A549 (cell line): Measurements from ENCODE around the gene FADS1. TPM values are rescaled to one million over a fixed set of nuclear protein-coding genes. Genes with fewer than 3 reads are reported as not detected.

ENCODE experiments used
- ATAC-seq, 2 experiments: fragments of 200-7000 bp in 1 of 2; fragments of >200 bp in 1 of 2; cut with Nextera tagmentation in 1 of 2; cut with Tn5 transposase in 1 of 2; 3 replicates each; pipeline versions ENCODE4 v1.8.0 to v1.9.1; 2018 to 2020; ENCODE audit warnings: mild to moderate bottlenecking in 1 of 2, moderate library complexity in 1 of 2
- CTCF ChIA-PET: fragments of 300-600 bp; sonication (Branson Sonifier 250); formaldehyde crosslinking; extraction: SDS; loops from one replicate; lab custom pipeline; 2021; ENCODE audit warnings: antibody characterized with exemption, inconsistent platforms; lab: Yijun Ruan, JAX
- POLR2A ChIA-PET: fragments of 350-600 bp; formaldehyde crosslinking; extraction: SDS; loops from one replicate; lab custom pipeline; 2021; ENCODE audit warnings: antibody characterized with exemption, inconsistent platforms; lab: Yijun Ruan, JAX
- DNase-seq, 2 experiments: peaks; one replicate each; pipeline versions ENCODE4 v3.0.0 to v3.0.0-alpha.2; 2011 to 2016; ENCODE audit warnings: low read depth in 1 of 2, low spot score in 1 of 2
- FAIRE-seq: peaks from 2 replicates; lab custom pipeline; 2011; peaks lifted over from hg19 to GRCh38; lab: Jason Lieb, UNC
- H3K27ac ChIP-seq, 2 experiments: fragments of >200 bp; sonication (Bioruptor Twin); formaldehyde crosslinking; 3 replicates each; pipeline ENCODE4 v1.5.1; 2016 to 2017
- H3K4me1 ChIP-seq: fragments of >200 bp; sonication (Bioruptor Twin); formaldehyde crosslinking; 3 replicates; pipeline ENCODE4 v1.6.1; 2016
- H3K4me2 ChIP-seq: fragments of >200 bp; sonication (Bioruptor Twin); formaldehyde crosslinking; 3 replicates; pipeline ENCODE4 v1.6.1; 2016
- H3K4me3 ChIP-seq: fragments of >200 bp; sonication (Bioruptor Twin); formaldehyde crosslinking; 3 replicates; pipeline ENCODE4 v1.5.1; 2016
- H3K9me3 ChIP-seq: fragments of >200 bp; sonication (Bioruptor Twin); formaldehyde crosslinking; 3 replicates; pipeline ENCODE4 v1.6.1; 2016
- EHF ChIP-seq: fragments of 250-450 bp; sonication (Bioruptor Pico); IDR thresholded peaks from 2 replicates; pipeline ENCODE4 v1.5.0; 2020; ENCODE audit warnings: mild to moderate bottlenecking
- EP300 ChIP-seq, 2 experiments: fragments of >200 bp; sonication (Bioruptor Twin); formaldehyde crosslinking; IDR thresholded peaks; 2 replicates in 1 of 2; 3 replicates in 1 of 2; pipeline ENCODE4 v1.6.1; 2016 to 2017
- GATA3 ChIP-seq: IDR thresholded peaks from 2 replicates; pipeline ENCODE4 v1.6.1; 2012; ENCODE audit warnings: borderline replicate concordance
- MAZ ChIP-seq: fragments of 150-350 bp; IDR thresholded peaks from 2 replicates; pipeline ENCODE4 v1.6.1; 2014; ENCODE audit warnings: antibody characterized with exemption, low read depth, low read length, borderline replicate concordance
- PHF8 ChIP-seq: fragments of 200-600 bp; sonication (generic); IDR thresholded peaks from 2 replicates; pipeline ENCODE4 v1.6.1; 2016; ENCODE audit warnings: low read depth, mild to moderate bottlenecking, antibody characterized with exemption, moderate library complexity, borderline replicate concordance
- REST ChIP-seq: fragments of 200-600 bp; sonication (generic); IDR thresholded peaks from 2 replicates; pipeline ENCODE4 v1.6.1; 2016; ENCODE audit warnings: antibody characterized with exemption, mild to moderate bottlenecking, moderate library complexity
- ZFP36 ChIP-seq: fragments of 450-650 bp; IDR thresholded peaks from 2 replicates; pipeline ENCODE4 v1.6.1; 2014; ENCODE audit warnings: borderline replicate concordance; ENCODE audit not compliant: partially characterized antibody
- WGBS: methylation state at CpG from one replicate; pipeline ENCODE4 v1.1.6; 2017; ENCODE audit errors: missing lambda C conversion rate; 5-methylcytosine and 5-hydroxymethylcytosine counted together
- polyA plus RNA-seq, 4 experiments: library from polyadenylated mRNA; depleted of rRNA in 3 of 4; stranded (reverse); fragments of >200 nt; fragmentation: RNase III in 1 of 4; extraction: RNeasy Plus Mini Kit Qiagen cat#74134 plus additional on column Dnase treatment in 1 of 4; gene quantifications; 2 replicates in 3 of 4; 3 replicates in 1 of 4; pipeline ENCODE4 v1.2.3, GENCODE V29; 2011 to 2017
- TF ChIP-seq, protein P1 (sequence below): fragments of >200 bp; sonication (Bioruptor Twin); formaldehyde crosslinking; IDR thresholded peaks from 2 replicates; pipeline ENCODE4 v1.6.1; 2016
- TF ChIP-seq, protein P2 (sequence below): IDR thresholded peaks from 2 replicates; pipeline ENCODE4 v1.6.1; 2012; ENCODE audit warnings: low read depth, borderline replicate concordance
- TF ChIP-seq, protein P3 (sequence below): fragments of 250-450 bp; sonication (Bioruptor Pico); IDR thresholded peaks from 2 replicates; pipeline ENCODE4 v1.5.0; 2021; ENCODE audit warnings: mild to moderate bottlenecking, moderate library complexity, borderline replicate concordance
- TF ChIP-seq, protein P4 (sequence below): IDR thresholded peaks from 2 replicates; pipeline ENCODE4 v1.6.1; 2012
- TF ChIP-seq, protein P5 (sequence below): fragments of >200 bp; sonication (Bioruptor Twin); formaldehyde crosslinking; IDR thresholded peaks from 3 replicates; pipeline ENCODE4 v1.5.1; 2016

The FADS1 gene
- polyA plus RNA-seq, 2 of the 4 experiments (the other 2 are of a cell fraction): 163 to 205 TPM

DNA sequence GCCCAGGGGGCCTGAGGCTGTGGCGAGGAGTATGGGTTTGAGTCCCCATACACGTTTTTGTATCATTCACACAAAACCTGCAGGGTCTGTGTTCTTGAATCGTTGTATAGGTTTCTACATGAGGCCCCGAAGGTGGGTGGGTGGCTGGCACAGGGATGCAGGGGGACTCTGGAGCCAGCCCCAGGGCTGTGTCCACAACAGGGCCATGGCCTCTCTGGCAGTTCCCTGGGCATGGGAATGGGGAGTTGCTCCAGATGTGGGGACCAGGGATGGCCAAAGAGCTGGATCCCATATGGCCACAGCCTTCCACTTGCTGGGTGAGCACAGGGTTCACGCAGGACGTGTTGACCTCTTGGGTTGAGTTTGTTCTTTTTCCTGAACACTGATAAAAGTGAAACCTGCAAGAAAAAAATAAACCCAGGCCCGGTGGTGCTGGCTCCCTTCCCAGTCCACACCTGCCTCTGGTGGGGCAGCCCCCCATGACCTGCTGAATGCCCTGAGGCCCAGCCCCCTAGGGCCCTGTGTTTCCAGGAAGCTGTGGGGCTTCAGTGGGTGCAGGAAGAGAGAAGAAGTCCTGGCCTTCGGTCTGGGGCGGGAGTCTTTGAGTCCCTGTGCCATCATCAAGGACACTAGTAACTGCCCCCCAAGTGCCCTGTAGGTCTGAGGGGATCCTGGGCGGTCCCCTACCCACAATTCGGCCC, 48.3 kb downstream of the FADS1 start:
- Histone ChIP-seq H3K4me2 (peak overlapping the region; percentile 43; the same call in 2 of the 3 replicates), H3K27ac (peak overlapping the region; percentile 40 to 70; a peak in 4 of 6 replicates), H3K4me1 (peaks cover 82% of the 10 kb centered on the region), H3K9me3 (no peaks in the 10 kb centered on the region), H3K4me3 (no peak overlapping the region)
- ATAC-seq: no peak
- WGBS: 69% methylated on average over 11 of the region's 11 CpGs
- POLR2A ChIA-PET: no interaction called here
- DNase-seq: no peak
- CTCF ChIA-PET: interaction anchor here (1.0 to 7.2 kb wide), 4 partner anchors 16 to 28 kb away, joined by 4 to 44 read pairs (median 24); no protein-coding TSS in a partner anchor
- FAIRE-seq: no peak
- TF ChIP-seq EHF (CRISPR knock-in tag) (no peak), REST (no peak), MAZ (no peak), ZFP36 (no peak), EP300 (IDR thresholded peaks at IDR 0.05) (no peak), PHF8 (no peak)
- TF ChIP-seq, protein P1, sequence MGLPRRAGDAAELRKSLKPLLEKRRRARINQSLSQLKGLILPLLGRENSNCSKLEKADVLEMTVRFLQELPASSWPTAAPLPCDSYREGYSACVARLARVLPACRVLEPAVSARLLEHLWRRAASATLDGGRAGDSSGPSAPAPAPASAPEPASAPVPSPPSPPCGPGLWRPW: no peak

GRCh38 chr11:61766353-61766841, 50.4 kb downstream of the FADS1 start:
- 0 out of 6 replicates have a peak, but pooled peaks of 1 of the 2 experiments have one; percentile 2 for ATAC-seq
- ChIA-PET CTCF (interaction anchor here (0.7 to 7.2 kb wide), 11 partner anchors 8 to 342 kb away, joined by 3 to 44 read pairs (median 5); no protein-coding TSS in a partner anchor), POLR2A (no interaction called here)
- FAIRE-seq: no peak
- Histone ChIP-seq H3K4me2 (0 out of 3 replicates have a peak overlapping the region, but pooled peaks have one; percentile 27), H3K4me3 (no peak overlapping the region), H3K9me3 (no peaks in the 10 kb centered on the region), H3K27ac (peak overlapping the region; percentile 42 to 74; a peak in 5 of 6 replicates), H3K4me1 (peaks cover 76% of the 10 kb centered on the region)
- TF ChIP-seq, protein P2, sequence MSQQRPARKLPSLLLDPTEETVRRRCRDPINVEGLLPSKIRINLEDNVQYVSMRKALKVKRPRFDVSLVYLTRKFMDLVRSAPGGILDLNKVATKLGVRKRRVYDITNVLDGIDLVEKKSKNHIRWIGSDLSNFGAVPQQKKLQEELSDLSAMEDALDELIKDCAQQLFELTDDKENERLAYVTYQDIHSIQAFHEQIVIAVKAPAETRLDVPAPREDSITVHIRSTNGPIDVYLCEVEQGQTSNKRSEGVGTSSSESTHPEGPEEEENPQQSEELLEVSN: no peak
- TF ChIP-seq, protein P3, sequence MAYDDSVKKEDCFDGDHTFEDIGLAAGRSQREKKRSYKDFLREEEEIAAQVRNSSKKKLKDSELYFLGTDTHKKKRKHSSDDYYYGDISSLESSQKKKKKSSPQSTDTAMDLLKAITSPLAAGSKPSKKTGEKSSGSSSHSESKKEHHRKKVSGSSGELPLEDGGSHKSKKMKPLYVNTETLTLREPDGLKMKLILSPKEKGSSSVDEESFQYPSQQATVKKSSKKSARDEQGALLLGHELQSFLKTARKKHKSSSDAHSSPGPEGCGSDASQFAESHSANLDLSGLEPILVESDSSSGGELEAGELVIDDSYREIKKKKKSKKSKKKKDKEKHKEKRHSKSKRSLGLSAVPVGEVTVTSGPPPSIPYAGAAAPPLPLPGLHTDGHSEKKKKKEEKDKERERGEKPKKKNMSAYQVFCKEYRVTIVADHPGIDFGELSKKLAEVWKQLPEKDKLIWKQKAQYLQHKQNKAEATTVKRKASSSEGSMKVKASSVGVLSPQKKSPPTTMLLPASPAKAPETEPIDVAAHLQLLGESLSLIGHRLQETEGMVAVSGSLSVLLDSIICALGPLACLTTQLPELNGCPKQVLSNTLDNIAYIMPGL (CRISPR knock-in tag): no peak
- TF ChIP-seq, protein P4, sequence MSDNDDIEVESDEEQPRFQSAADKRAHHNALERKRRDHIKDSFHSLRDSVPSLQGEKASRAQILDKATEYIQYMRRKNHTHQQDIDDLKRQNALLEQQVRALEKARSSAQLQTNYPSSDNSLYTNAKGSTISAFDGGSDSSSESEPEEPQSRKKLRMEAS: 0 out of 2 replicates have a peak, but pooled peaks have one; percentile 16
- TF ChIP-seq, protein P5, sequence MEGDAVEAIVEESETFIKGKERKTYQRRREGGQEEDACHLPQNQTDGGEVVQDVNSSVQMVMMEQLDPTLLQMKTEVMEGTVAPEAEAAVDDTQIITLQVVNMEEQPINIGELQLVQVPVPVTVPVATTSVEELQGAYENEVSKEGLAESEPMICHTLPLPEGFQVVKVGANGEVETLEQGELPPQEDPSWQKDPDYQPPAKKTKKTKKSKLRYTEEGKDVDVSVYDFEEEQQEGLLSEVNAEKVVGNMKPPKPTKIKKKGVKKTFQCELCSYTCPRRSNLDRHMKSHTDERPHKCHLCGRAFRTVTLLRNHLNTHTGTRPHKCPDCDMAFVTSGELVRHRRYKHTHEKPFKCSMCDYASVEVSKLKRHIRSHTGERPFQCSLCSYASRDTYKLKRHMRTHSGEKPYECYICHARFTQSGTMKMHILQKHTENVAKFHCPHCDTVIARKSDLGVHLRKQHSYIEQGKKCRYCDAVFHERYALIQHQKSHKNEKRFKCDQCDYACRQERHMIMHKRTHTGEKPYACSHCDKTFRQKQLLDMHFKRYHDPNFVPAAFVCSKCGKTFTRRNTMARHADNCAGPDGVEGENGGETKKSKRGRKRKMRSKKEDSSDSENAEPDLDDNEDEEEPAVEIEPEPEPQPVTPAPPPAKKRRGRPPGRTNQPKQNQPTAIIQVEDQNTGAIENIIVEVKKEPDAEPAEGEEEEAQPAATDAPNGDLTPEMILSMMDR: no peak
- TF ChIP-seq GATA3: no peak
- WGBS: 75% methylated on average over 10 of the region's 13 CpGs
- peak in 1 of 2 experiments; percentile 44 for DNase-seq
